SK-MEL-5 (cell line): ENCODE results near the gene DAAM1. TPM values are rescaled to one million over a fixed set of nuclear protein-coding genes. Genes with fewer than 3 reads are reported as not detected.

Experiments
- DNase-seq: peaks from one replicate; pipeline ENCODE4 v3.0.0-alpha.2; 2016; ENCODE audit warnings: low read depth, low spot score
- in situ Hi-C: cut with HindIII; loops from 2 replicates; pipeline ENCODE4 v1.10.0; 2016; ENCODE audit warnings: low sequenced_read_pairs, high pct_unique_total_duplicates, low pct_unique_long_range_greater_than_20kb
- total RNA-seq: library from RNA; depleted of rRNA; stranded (reverse); fragments of >200 nt; shearing (Covaris generic); gene quantifications from 2 replicates; pipeline ENCODE4 v1.2.3, GENCODE V29; 2014

The DAAM1 gene
- total RNA-seq, 1 experiment from 2014 or later = 23.5 TPM

- DNase-seq = no peak
- in situ Hi-C loops = no loop called here
These were observed 147.6 kb downstream of the DAAM1 start for GRCh38 chr14:59336098-59336497.

DNA sequence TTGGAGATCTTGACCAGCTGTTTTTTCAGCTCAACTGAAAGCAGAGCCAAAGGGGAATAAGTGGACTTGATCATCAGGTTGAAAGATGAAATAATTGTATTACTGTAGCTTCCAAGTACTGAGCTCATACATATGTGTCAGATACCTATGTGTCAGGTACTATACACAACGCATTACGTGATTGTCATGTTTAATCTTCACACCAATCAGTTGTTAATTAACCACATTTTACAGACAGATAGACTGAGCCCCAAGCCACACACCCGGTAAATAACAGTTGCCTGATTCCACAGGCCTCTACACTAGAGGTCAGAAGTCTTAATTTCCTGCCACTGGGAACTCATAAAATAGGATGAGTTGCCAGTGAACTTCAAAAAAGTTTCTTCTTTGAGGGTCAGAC lies 148.2 kb downstream of the DAAM1 start:
- in situ Hi-C loops = no loop called here
- no peak for DNase-seq

DNA sequence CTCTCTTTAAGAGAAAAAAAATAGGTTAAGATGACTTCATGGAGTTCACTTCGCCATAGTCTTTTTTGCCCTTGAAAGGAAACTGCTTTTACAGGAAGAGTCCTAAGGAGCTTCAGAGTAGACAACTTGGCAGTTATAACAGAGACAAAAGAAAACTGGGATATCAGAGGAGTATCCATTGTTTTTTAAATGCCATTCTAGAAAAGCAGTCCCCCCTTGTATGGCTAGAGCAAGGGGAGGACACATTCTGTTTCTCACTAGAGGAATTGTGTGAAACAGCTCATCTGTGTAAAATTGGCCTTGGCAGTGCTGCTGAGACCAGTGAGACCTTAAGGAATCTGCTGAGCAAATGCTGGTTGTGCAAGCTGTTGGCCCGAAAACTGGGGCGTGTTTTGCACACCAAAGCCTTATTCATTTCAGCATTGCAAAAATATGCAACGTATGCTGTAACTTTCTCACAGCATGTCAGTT lies 148.7 kb downstream of the DAAM1 start:
- in situ Hi-C loops = no loop called here
- DNase-seq = no peak

- in situ Hi-C loops = no loop called here
- no peak for DNase-seq
These were observed 150.3 kb downstream of the DAAM1 start for GRCh38 chr14:59338761-59339160.

GRCh38 chr14:59339524-59340330 lies 151.3 kb downstream of the DAAM1 start:
- no peak for DNase-seq
- in situ Hi-C loops = no loop called here

- DNase-seq = no peak
- in situ Hi-C loops = no loop called here
These were observed 153.5 kb downstream of the DAAM1 start for GRCh38 chr14:59341858-59342477.

GRCh38 chr14:59342516-59343484 lies 154.3 kb downstream of the DAAM1 start:
- in situ Hi-C loops = no loop called here
- no peak for DNase-seq

- DNase-seq = no peak
- in situ Hi-C loops = no loop called here
These were observed 155.1 kb downstream of the DAAM1 start for GRCh38 chr14:59343585-59343984.

GRCh38 chr14:59344016-59344415 lies 155.5 kb downstream of the DAAM1 start:
- in situ Hi-C loops = no loop called here
- no peak for DNase-seq

GRCh38 chr14:59344691-59345455 lies 156.4 kb downstream of the DAAM1 start:
- no peak for DNase-seq

GRCh38 chr14:59346329-59346728 lies 157.9 kb downstream of the DAAM1 start:
- in situ Hi-C loops = no loop called here
- no peak for DNase-seq

More at GRCh38 chr14:59344691-59345455, 156.4 kb downstream of the DAAM1 start:
- in situ Hi-C loops = no loop called here

- in situ Hi-C loops = no loop called here
- no peak for DNase-seq
These were observed 158.5 kb downstream of the DAAM1 start for GRCh38 chr14:59346796-59347510.

GRCh38 chr14:59347511-59347900 lies 159.0 kb downstream of the DAAM1 start:
- in situ Hi-C loops = no loop called here
- DNase-seq = peak; percentile 52

GRCh38 chr14:59347915-59348314 lies 159.4 kb downstream of the DAAM1 start:
- peak; percentile 68 for DNase-seq
- in situ Hi-C loops = no loop called here

DNA sequence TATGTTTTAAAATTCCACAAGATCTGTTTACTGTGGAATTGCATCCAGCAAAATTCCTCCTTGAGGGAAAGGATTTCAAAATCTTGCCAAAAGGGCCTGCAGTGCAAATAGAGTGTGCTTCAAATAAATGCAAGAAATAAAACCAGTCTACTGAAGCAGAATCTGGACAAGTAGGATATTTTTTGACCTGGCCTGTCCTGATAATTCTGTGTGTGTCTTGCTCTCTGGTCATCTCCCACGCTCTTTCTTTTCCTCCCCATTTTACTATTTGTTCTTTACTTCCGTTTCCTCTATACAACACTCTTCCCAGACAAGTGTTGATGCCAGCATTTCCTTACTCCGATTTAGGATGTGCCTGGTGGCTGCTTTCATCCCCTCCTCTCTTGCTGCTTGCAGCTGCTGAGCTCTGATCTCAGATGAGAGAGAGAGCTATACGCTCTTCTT lies 160.8 kb downstream of the DAAM1 start:
- DNase-seq = no peak
- in situ Hi-C loops = no loop called here

- in situ Hi-C loops = no loop called here
These were observed 164.5 kb downstream of the DAAM1 start for GRCh38 chr14:59352961-59353360.

GRCh38 chr14:59354666-59355065 lies 166.2 kb downstream of the DAAM1 start:
- DNase-seq = no peak
- in situ Hi-C loops = no loop called here

More at GRCh38 chr14:59352961-59353360, 164.5 kb downstream of the DAAM1 start:
- DNase-seq = no peak
